GM18526 (cell line): ENCODE measurements around the gene HTRA3.

Experiments
- POLR2A ChIP-seq: IDR thresholded peaks from 3 replicates; pipeline ENCODE4 v1.6.1; 2011; ENCODE audit not compliant: insufficient read length; ENCODE audit errors: extremely low read depth

HTRA3 gene

GRCh38 chr4:8330821-8331574, 61.4 kb downstream of the HTRA3 start:
- TF ChIP-seq POLR2A = no peak

DNA sequence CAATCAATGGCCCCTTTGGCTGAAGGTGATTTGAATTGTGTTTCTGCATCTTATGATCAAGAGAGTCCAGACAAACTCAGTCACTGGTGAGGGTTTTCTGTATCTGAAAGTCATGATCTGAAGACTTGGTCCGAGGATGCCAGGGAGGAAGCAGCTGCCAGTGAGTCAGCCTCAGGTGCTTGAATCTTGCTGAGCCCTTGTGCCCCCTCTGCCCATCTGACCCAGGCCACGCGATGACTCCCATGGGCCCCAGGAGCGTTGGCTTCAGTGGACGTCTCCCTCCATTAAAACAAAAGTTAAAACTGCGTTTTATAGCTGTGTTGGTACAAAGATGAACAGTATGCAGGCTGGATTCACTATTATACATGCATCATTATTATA, 62.0 kb downstream of the HTRA3 start:
- no peak for TF ChIP-seq POLR2A

DNA sequence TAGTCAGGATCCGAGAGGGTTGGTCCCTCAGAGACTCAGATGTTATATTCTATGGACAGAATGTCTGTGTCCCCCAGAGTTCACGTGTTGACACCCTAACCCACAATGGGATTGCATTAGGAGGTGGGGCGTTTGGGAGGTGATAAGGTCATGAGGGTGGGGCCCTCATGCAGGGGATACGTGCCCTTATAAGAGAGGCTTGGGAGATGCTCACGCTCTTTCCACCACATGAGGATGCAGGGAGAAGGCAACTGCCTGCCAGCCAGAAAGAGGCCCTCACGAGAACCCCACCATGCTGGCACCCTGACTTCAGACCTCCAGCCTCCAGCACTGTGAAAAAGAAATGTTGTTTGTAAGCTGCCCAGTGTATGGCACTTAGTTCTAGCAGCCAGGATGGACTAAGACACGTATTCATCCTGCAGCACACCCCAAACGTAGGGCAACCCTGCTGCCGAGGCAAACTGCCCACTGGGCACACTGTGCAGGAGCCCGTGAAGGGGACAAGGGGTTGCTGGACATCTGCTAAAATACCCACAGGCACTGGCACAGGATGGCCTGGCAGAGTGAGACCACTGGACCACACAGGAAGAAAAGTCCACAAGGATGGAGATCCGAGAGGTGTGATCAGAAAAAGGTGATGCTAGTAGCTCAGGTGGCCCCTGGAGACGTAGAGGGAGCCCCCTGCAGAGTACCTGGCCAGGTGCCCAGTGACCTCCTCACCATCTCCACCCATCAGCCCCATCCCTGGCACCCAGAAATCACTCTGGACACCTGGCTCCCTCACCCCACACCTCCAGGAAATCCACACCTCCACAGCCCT, 62.7 kb downstream of the HTRA3 start:
- no peak for TF ChIP-seq POLR2A

GRCh38 chr4:8332891-8333331, 63.4 kb downstream of the HTRA3 start:
- no peak for TF ChIP-seq POLR2A

GRCh38 chr4:8333726-8334460, 64.3 kb downstream of the HTRA3 start:
- TF ChIP-seq POLR2A = no peak

GRCh38 chr4:8334786-8335460, 65.4 kb downstream of the HTRA3 start:
- no peak for TF ChIP-seq POLR2A

- no peak for TF ChIP-seq POLR2A
Observed at GRCh38 chr4:8335848-8336247, 66.3 kb downstream of the HTRA3 start.

DNA sequence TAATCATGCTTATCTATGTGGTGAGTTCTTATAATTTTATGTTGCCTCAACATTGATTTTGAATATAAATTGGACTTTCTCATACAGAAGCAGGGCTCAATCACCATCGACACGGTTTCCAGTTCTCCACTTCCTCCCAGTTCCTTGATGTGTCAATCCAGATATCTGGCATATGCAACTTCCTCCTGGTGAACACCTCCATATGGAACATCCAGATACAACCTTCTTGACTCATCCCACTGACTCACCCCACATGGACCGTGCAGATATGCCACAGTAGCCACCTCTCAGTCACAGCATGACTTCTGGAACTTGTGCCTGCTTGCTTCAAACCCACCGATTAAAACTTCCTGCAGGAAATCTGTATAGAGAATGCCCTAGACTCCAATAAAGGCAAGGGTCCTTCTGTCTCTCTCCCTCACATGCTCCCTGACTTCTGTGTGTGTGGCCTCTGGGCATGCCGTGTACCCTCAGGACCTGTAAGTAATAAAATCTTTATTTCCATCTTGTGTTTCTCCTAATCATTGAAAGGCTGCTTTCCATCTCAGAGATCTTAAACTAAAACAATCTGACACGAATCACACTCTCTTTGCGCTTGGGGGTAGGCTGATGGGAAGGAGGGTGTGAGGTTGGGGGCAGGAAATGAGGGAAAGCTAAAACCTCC, 67.0 kb downstream of the HTRA3 start:
- TF ChIP-seq POLR2A = no peak

DNA sequence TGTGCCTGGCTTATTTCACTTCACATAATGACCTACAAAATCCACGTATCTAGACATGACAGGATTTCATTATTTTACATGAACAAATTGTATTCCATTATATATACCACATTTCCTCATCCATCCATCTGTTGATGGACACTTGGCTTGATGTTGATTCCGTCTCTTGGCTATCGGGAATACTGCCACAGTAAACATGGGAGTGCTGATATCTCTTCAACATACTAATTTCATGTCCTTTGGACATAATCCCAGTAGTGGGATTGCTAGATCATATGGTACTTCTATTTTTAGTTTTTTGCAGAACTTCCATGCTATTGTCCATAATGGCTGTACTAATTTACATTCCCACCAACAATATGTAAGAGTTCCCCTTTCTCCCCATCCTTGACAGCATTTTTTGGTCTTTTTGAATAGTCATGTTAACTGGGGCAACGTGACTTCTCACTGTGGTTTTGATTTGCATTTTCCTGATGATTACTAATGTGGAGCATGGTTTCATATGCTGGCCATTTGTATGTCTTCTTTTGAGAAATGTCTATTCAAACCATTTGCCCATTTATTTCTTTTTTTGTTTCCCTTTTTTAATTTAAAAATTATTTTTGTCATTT, 68.9 kb downstream of the HTRA3 start:
- TF ChIP-seq POLR2A = no peak

GRCh38 chr4:8340781-8341241, 71.3 kb downstream of the HTRA3 start:
- no peak for TF ChIP-seq POLR2A

DNA sequence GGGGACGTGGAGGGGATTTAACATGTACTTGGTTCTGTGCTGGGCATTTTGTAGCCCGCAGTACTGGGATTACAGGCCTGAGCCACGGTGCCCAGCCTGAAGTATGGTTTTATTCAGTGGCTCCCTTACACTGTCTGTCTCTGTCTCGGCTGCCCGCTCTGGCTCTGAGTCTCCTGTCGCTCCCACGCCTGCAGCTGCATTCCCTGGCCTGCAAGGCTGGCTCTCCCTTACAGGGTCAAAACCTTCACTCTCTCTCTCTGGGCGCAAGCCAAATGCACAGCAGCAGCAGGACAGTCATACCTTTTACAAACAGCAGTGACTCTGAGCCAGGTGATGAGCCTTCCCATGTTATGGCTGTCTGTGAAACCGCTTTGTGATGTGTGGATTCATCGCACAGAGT, 72.1 kb downstream of the HTRA3 start:
- TF ChIP-seq POLR2A = no peak

- TF ChIP-seq POLR2A = no peak
Observed at GRCh38 chr4:8342651-8343261, 73.2 kb downstream of the HTRA3 start.

- TF ChIP-seq POLR2A = no peak
Observed at GRCh38 chr4:8343262-8343966, 73.9 kb downstream of the HTRA3 start.
